ENCODE results near the gene LAMB4.

LAMB4 gene

DNA sequence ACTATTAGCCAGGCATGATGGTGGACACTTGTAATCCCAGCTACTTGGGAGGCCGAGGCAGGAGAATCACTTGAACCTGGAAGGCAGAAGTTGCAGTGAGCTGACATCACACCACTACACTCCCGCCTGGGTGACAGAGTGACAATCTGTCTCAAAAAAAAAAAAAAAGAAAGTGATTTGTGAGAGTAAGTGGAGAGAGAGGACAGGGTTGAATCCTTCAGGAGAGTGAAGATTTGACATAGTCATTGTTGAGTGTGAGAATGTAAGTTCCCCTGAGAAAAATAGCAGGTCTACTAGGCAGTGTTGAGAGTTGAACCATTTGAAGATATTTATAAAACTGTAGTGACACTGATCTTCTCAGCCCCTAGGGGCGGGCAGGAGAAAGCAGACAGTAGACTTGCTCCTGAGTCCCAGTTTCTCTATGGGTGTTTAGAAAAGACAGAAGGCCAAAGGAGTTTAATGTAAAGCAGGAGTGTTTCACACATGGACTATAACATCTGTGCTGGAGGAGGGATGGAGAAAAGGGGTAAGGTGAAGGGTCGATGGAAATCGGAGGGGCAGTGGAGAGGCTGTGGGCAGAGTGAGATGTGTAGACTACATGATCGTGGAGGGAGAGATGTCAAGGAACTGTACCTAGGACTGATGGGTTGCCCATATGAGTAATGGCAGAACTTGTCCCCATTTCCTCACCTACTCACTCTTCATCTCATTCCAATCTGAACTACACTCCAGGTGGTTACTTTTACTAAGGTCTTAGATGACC, 13.7 kb upstream of the LAMB4 start:
- no peak for DNase-seq (ENCODE audit: low spot score)

DNA sequence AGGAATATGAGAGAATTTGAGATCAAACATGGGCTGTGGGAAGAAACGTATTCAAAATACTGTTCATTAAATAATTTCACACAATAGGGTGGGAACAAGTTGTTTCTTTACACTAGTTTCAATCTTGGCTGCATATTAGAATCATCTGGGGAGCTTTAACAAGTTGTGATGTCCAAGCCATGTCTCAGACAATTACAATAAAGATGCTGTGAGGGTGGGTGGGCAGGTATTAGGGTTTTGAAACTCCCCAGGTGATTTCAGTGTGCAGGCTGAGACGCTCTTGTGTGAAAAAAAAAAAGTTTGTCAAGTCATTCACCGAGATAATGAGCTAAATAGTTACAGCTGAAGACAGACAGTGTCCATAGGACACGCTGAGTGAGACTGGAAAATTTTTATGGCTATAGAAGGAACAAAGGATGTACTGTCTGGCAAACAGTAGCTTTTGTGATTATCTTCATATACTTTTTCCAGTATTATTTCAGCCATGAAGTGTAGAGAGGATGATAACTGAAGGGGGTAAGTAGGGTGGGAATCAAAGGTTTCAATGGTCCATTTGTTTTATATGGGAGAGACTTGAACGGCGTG, 12.6 kb upstream of the LAMB4 start:
- DNase-seq (ENCODE audit: low spot score) = no peak

DNA sequence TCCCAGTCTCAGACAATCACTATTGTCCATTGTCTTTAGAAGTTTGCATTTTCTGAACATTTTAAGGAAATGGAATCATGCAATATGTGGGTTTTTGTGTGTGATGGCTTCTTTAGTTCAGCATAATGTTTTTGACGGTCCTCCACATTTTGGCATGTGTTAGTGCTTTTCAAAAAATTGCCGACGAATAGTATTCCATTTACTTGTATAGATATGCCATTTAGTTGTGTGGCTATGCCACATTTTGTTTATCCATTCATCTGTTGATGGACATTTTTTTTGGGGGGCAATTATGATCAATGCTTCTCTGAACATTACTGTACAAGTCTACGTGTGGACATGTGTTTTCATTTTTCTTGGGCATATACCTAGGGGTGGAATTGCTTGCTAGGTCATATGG, 12.0 kb upstream of the LAMB4 start:
- DNase-seq (ENCODE audit: low spot score) = no peak

DNA sequence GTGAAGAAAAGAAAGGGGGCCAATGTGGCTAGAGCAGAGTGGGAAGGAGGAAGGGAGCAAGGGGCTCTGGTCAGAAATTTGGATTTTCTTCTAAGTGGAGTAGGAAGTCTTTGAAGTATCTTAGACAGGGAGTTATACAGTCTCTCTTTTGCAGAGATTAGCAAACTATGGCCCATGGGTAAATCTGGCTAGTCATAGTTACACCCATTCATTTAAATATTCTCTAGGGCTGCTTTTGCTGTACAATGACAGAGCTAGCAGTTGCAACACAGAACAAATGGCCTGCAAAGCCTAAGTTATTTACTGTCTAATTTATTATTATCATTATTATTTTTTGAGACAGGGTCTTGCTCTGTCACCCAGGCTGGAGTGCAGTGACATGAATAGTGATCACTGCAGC, 10.5 kb upstream of the LAMB4 start:
- DNase-seq (ENCODE audit: low spot score) = no peak

DNA sequence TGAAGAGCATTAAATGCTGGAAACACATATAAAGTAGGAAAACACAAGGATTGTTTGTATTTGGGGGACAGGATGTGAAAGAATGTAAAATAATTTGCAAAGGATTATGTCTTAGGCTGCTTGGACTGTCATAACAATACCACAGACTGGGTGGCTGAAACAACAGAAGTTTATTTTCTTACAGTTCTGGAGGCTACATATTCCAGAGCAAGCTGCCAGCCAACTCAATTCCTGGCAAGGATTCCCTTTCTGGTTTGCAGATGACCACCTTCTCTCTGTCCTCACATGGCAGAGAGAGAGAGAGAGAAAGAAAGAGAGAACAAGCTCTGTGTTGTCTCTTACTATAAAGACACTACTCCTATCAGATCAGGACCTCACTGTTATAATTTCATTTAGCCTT, 8.8 kb upstream of the LAMB4 start:
- no peak for DNase-seq (ENCODE audit: low spot score)

DNA sequence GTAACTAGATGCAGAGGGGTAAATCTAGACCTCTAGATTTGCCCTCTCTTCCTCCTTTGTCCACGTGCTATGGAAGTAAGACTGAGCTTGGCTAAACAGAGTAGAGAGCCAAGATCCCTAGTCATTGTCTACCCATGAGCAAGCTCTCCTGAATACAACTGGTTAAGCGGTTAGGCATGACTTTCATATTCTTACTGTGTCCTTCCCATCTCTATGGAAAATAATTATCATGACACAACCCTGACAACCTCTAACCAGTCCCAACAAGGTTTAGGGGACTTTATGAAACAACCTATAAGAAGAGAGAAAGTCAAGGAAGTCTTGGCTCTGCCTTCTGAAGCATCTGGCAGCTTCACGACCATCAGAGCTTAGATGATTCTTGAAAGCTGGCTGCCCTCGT, 7.8 kb upstream of the LAMB4 start:
- DNase-seq (ENCODE audit: low spot score) = no peak

DNA sequence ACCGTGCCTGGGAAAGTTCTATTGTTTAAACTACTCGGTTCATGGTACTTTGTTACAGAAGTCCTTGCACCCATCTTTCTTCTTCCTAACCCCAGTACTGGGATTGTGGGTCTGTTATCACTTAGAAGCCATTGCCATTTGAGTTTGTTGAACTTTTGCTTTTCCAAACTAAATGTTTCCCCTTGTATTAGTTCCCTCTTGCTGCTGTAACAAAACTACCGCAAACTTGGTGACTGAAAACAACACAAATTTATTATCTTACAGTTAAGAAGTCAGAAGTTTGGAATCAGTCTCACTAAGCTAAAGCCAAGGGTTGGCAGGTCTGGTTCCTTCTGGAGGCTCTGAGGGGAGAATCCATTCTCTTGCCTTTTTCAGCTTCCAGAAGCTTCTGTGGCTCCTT, 6.9 kb upstream of the LAMB4 start:
- DNase-seq (ENCODE audit: low spot score) = no peak

DNA sequence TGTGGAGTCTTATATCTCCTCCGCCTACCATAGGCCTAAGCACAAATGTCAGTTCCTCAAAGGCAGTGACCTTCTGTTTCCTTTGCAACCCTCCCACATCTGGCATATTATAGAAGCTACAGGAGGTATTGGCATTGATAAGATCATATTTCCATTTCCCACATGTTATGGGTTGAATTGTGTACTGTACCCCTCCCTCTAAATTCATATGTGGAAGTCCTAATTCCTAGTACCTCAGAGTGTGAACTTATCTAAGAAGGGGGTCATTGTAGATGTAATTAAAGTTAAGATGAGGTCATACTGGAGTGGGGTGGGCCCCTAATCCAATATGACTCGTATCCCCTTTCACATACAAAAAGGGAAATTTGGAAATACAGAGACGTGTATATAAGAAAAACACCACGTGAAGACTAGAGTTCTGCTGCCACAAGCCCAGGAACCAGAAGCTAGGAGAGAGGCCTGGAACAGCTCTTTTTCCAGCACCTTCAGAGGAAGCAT, 6.1 kb upstream of the LAMB4 start:
- no peak for DNase-seq (ENCODE audit: low spot score)

DNA sequence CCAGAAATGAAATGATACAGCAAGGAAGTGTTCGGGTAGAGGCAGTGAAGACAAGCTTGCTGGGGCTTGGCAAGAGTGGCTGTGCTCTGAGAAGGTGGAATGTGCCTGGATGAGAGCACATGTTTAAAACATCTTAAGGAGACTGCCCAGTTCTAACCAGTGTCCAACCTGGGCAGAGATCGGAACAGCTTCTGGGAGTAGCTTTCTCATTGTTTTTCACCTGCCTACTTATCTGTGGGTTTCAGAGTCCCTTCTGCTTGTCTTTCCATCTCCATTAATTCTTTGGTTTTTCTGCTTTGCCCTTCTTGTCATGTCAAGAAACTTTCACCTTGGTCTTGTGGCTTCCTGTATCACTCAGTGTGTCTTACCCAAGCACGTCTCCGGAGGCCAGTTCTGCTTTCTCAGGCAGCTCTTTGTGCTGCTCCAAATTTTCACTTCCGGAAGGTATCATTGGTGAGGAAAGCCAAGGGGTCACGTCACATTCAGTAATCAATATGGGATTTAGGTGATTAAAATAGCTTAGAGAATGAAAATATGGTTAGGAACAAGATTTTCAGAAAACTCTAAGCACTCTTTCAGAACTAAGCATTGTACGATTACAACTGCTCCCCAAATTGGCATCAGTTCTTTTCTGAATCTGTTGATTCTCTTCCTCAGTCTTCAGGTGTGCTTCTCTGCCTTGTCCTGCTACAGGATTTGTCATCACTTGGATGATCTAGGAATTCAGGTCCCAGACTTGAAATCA, 5.5 kb upstream of the LAMB4 start:
- no peak for DNase-seq (ENCODE audit: low spot score)

DNA sequence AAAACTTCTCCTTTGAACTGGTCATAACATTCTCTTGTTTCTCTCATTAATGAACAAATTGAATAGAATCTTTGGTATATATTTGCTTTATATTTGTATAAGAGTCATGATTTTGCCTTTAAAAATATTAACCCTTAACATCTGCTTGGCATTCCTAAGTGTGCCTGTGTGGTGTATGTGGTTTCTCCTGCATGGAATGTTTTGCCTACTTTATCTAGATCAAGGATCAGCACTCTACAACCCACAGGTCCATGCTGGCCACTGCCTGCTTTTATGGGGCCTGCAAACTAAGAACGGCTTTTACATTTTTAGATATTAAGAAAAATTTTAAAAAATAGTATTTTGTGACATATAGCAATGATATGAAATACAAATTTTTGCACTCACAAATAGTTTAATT, 4.3 kb upstream of the LAMB4 start:
- no peak for DNase-seq (ENCODE audit: low spot score)

DNA sequence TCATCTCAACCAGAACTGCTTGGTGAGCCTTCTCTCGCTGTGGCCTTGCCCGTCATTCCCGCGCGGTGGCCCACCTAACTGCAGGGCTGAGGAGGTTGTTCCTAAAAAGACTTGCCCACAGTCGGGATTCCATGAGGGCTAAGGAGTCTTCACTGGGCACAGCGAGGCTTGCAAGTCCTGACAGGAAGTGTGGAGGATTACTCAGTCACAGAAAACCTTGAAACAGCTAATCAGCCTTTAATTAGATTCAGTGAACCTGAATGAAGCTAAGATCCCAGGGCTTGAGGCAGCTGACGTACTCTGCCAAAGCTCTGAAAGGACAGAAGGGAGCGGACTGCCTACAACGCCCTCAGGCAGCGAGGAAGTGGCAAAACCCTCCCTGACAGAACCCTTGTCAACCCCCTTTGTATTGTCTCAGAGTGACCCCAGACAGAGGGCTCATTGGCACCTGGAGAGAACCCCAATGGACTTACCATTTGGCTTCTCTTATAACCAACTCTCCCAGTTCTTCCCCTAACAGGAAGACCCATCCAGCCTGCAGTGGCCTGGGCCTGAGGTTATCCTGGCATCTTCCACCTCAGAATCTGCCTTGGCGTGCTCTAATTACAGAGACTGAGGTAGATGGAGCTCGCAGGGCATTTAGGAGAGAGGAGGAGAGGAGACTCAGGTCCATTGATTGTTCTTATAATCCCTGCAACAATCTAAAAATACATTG, 2.5 kb upstream of the LAMB4 start:
- DNase-seq (ENCODE audit: low spot score) = no peak

DNA sequence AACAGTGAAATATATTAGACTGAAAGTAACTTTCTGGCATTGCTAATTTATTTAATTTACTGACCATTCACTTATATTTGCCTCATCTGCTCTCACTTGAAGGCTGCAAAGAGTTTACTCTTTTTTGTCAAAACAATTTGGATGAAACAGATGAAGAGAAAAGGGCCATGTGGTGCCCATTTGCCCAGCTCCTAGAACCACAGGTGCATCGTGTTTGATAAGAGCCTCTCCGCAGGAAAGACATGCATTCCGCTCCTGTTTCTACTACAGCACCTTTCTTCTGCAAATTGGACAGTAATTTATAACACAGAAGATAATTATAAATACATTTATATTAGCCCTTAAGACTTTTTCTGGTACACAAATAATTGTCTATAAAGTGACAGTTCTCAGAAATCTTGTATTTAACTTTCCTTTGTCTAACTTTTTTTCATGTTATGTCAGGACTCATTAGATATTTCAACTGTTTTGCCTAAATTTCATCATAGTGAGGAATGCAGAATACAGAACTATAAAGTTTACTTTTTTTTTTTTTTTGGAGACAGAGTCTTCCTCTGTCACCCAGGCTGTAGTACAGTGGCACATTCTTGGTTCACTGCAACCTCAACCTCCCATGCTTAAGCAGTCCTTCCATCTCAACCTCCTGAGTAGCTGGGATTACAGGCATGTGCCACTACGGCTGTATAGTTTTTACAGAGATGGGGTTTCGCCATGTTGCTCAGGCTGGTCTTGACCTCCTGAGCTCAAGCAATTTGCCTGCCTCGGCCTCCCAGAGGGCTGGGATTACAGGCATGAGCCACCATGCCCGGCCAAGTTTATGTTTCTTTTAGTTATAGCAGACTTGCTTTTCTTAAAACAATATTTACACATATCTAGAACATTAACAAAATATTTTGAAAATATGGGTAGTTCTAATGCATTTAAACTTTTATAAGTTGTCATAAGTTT, 869 bp downstream of the LAMB4 start:
- peak; percentile 11 for DNase-seq (ENCODE audit: low spot score)

DNA sequence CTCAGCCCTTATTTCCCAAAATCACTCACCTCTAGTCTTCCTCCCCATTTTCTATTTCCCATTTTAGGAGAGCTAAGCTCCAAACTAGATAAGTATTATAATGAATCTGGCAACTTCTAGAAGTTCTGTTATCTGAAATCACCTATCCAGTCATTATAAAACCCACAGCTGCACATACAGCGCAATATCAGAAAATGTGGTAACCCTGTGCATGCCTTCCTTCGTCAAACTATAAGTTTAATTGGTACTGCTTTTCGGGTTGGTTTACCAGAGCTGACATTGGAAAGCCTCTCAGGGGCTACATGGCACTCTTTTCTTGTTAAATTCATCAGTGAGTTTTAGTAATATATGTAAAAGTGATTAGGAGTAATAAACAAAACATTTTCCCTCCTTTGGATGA, 1.6 kb downstream of the LAMB4 start:
- no peak for DNase-seq (ENCODE audit: low spot score)

DNA sequence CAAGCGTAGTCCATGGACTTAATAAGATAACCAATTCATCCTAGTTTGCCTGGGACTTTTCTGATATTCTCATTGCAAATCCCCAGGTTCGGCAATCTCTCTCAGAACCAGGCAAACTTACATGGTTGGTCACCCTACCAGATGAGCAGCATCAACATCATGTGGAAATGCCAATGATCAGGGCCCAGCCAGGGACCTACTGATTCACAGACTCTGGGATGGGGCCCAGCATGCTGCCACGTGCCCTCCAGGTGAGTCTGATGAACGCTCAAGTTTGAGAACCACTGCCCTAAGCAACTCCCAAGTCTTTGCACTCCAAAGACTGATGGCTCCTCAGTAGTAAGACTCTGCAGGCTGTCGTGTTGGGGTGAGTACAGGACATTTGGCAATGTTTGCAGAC, 2.7 kb downstream of the LAMB4 start:
- DNase-seq (ENCODE audit: low spot score) = no peak

DNA sequence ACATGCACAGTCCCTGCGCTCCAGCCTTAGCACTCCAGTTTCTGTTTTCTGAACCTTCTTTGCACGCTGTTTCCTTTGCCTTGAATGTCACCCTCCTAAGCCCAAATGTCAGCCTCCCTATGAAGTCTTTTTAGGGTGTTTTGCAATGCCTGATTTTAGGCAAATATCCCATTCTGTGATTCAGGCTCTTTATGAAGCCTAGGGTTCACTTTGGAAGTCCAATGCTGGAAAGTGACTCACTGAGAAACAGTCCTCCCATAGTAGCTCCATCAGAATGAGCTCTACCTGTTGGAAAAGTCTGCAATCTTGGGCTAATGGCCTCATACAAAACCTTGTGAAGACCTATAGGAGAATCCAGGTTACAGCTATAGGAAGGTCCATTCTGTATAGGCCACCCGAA, 5.3 kb downstream of the LAMB4 start:
- DNase-seq (ENCODE audit: low spot score) = peak; percentile 24

DNA sequence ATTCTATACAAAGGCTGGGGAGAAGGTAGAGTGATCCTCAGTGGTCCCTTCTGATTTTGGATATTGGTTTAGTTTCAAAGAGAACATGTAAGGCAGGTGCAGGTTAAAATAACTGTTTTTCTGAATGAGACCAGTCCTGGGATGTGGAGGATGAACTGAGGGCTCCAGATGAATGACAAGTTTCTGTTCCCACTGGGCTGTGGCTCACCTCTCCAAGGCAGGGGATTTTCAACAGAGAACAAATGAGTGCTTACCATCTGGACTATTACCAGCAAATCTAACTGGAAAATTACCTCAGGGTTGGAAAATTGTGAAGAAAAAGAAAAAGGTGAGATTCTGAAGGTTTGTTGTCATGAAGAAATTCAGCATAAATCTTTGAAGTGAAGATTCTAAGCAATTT, 8.0 kb downstream of the LAMB4 start:
- no peak for DNase-seq (ENCODE audit: low spot score)

DNA sequence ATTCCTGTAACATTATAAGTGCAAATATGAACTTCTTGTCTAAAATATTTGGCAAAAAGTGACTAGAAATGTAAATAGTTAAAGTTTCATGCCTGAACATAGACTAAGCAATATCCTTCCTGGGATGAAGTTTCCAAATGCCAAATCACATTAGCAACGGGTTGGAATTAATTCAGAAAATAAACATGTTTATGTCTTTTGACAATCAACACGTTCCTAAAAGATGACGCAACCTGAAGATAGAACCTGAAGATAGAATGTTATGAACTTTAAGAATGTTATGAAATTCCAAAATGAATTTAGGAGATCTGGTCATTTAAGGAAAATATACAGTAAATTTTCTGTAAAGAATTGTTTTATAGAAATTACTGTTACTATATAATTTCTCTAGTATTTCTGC, 9.2 kb downstream of the LAMB4 start:
- DNase-seq (ENCODE audit: low spot score) = no peak

DNA sequence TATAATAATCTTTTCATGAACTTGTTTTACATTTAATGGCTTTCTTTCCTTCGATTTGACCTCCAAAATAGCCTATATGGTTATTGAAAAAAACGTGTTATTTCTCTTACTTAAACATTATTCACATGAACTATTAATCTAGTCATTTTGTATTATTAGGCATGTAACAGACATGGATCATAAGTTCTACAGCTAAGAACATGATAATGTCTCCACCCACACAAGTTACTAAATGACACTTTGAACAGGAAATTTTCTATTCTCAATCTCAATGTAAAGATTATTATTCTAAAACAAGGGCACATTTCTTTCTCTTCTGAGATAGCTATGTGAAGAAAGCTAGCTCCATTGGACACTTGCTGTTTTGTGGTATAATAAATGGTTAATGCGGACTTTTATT, 10.0 kb downstream of the LAMB4 start:
- no peak for DNase-seq (ENCODE audit: low spot score)

DNA sequence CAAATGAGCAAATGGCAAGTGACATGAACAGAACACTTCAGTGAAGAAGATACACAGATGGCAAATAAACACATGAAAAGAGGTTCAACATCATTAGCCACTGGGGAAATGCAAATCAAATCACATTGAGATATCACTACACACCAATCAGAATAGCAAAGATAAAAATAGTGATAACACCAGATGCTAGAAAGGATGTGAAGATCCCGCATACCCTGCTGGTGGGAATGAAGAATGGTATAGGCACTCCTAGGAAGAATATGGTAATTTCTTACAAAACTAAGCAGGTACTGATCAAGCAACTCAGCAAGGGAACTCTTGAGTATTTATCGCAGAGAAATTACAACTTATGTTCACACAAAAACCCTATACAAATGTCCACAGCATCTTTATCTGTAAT, 11.2 kb downstream of the LAMB4 start:
- DNase-seq (ENCODE audit: low spot score) = no peak

DNA sequence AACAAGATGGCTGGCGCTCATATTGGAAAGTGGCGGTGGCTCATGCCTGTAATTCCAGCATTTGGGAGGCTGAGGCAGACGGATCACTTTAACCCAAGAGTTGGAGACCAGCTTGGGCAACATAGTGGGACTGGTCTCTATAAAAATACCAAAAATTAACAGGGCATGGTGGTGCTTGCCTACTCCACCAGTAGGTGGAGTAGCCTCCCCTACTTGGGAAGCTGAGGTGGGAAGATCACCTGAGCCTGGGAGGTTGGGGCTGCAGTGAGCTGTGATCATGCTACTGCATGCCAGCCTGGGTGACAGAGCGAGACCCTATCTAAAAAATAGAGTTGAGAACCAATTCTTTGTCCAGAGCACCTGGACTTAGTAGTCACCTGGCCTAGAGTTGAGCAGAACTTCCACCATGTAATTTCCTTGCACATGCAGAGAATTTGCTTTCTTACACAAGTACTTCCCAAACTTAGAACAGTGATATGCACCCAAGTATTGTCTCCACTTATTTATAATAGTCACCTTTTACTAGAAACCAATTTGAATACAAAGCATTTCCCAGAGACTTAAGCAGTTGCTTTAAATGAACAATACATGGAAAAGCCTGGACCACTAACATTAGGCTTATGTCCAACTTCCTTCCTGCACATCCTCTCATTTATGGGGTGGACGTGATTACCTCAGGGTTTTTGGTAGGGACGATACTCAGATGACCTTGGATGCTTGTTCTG, 15.9 kb downstream of the LAMB4 start:
- DNase-seq (ENCODE audit: low spot score) = no peak

DNA sequence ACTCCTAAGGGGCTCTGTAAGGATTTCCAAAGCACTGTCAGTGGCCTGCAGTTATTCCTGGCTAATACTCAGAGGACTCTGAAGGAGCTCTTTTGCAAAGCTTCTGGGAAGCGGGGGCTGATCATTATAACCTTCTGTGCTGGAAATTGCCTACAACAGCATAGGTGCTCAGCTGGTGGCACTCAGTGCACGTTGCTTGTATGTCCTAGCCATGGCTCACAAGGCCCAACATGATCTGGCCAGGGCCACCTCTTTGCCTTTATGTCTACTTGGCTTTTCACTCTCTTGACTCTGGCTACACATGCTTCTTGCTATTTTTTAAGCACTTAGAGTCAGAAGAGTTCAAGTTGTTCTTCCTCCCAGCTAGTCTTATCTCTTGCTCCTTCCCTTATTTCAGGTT, 17.5 kb downstream of the LAMB4 start:
- DNase-seq (ENCODE audit: low spot score) = no peak

Data from GM03348 (cell line).